Activated CD8-positive, alpha-beta memory T cell treated with anti-CD3 and anti-CD28 coated beads, Interleukin-2, amount 50 U/mL, for 24 hours (primary cell): ENCODE results near the gene C17orf113.

Experiments used
- DNase-seq: peaks from one replicate; pipeline ENCODE4 v3.0.0-alpha.2; 2020; ENCODE audit errors: extremely low read depth

C17orf113 gene

GRCh38 chr17:42050393-42051012, at the start of gene C17orf113:
Gene C17orf113 (minus strand): TSS chr17:42050601. CDS start chr17:42043376, 7,225 bp downstream.
- no peak for DNase-seq

- no peak for DNase-seq
Measured at GRCh38 chr17:42098730-42099399, 48.5 kb upstream of the C17orf113 start.

- DNase-seq: no peak
Measured at GRCh38 chr17:42097691-42098631, 47.6 kb upstream of the C17orf113 start, which contains the start of gene ZNF385C. Gene ZNF385C (minus strand): TSS chr17:42098473. CDS start chr17:42063056, 35,417 bp downstream.

- DNase-seq: no peak
Measured at GRCh38 chr17:42096360-42097111, 46.1 kb upstream of the C17orf113 start.

GRCh38 chr17:42094375-42095069, 44.1 kb upstream of the C17orf113 start:
- DNase-seq: no peak

- no peak for DNase-seq
Measured at GRCh38 chr17:42092939-42093338, 42.5 kb upstream of the C17orf113 start.

- DNase-seq: no peak
Measured at GRCh38 chr17:42090964-42091790, 40.8 kb upstream of the C17orf113 start.

GRCh38 chr17:42088736-42089135, 38.3 kb upstream of the C17orf113 start:
- DNase-seq: no peak

GRCh38 chr17:42087736-42088705, 37.6 kb upstream of the C17orf113 start:
- no peak for DNase-seq

- no peak for DNase-seq
Measured at GRCh38 chr17:42087042-42087701, 36.8 kb upstream of the C17orf113 start.

GRCh38 chr17:42081516-42082129, 31.2 kb upstream of the C17orf113 start:
- no peak for DNase-seq

- DNase-seq: no peak
Measured at GRCh38 chr17:42079541-42079940, 29.1 kb upstream of the C17orf113 start.

GRCh38 chr17:42078396-42079043, 28.1 kb upstream of the C17orf113 start:
- DNase-seq: no peak

- no peak for DNase-seq
Measured at GRCh38 chr17:42077755-42078154, 27.4 kb upstream of the C17orf113 start.

GRCh38 chr17:42076797-42077559, 26.6 kb upstream of the C17orf113 start:
- no peak for DNase-seq

- no peak for DNase-seq
Measured at GRCh38 chr17:42075789-42076188, 25.4 kb upstream of the C17orf113 start.
